MM.1S (cell line): Measurements from ENCODE around the gene CEP68.
A peak's percentile ranks its signal among the peaks of the same experiment; 100 is the strongest.
"Not testable (repeated sequence)": the region's sequence is repeated elsewhere in the genome, so short reads cannot be mapped to it uniquely, and the experiment has no call there.

Experiments
- DNase-seq: peaks from one replicate; pipeline ENCODE4 v3.0.0-alpha.2; 2015
- H2AFZ ChIP-seq: fragments of 300-600 bp; sonication (generic); 2 replicates; pipeline ENCODE4 v1.6.0; 2016; ENCODE audit warnings: antibody characterized with exemption, low read length
- H3F3A ChIP-seq: fragments of 300-600 bp; sonication (generic); 2 replicates; pipeline ENCODE4 v1.6.1; 2016; ENCODE audit warnings: mild to moderate bottlenecking, antibody characterized with exemption, low read length, moderate library complexity, mixed read lengths; ENCODE audit not compliant: insufficient read depth
- H3K27ac ChIP-seq: fragments of 300-600 bp; sonication (generic); 2 replicates; pipeline ENCODE4 v1.5.1; 2016; ENCODE audit warnings: mild to moderate bottlenecking, low read length
- H3K27me3 ChIP-seq: fragments of 300-600 bp; sonication (generic); replicated peaks from 2 replicates; pipeline ENCODE4 v1.6.0; 2016; ENCODE audit warnings: low read length; ENCODE audit not compliant: insufficient read depth
- H3K36me3 ChIP-seq: fragments of 300-600 bp; sonication (generic); replicated peaks from 2 replicates; pipeline ENCODE4 v1.6.1; 2016; ENCODE audit warnings: mild to moderate bottlenecking, low read length, mixed read lengths; ENCODE audit not compliant: insufficient read depth
- H3K4me1 ChIP-seq: fragments of 300-600 bp; sonication (generic); 2 replicates; pipeline ENCODE4 v1.6.1; 2016; ENCODE audit warnings: low read length, mixed read lengths
- H3K4me2 ChIP-seq: fragments of 300-600 bp; sonication (generic); 2 replicates; pipeline ENCODE4 v1.6.0; 2016; ENCODE audit warnings: low read depth, low read length
- H3K4me3 ChIP-seq: fragments of 300-600 bp; sonication (generic); 2 replicates; pipeline ENCODE4 v1.5.1; 2016; ENCODE audit warnings: low read length, mixed read lengths
- H3K79me2 ChIP-seq: fragments of 300-600 bp; sonication (generic); 2 replicates; pipeline ENCODE4 v1.6.1; 2016; ENCODE audit warnings: mixed run types, low read length, mixed read lengths
- H3K9ac ChIP-seq: fragments of 300-600 bp; sonication (generic); 2 replicates; pipeline ENCODE4 v1.6.1; 2016; ENCODE audit warnings: low read length, mixed read lengths
- H3K9me2 ChIP-seq: fragments of 300-600 bp; sonication (generic); replicated peaks from 2 replicates; pipeline ENCODE4 v1.6.1; 2016; ENCODE audit warnings: mild to moderate bottlenecking, low read length, mixed read lengths; ENCODE audit not compliant: insufficient read depth
- H3K9me3 ChIP-seq: fragments of 300-600 bp; sonication (generic); replicated peaks from 2 replicates; pipeline ENCODE4 v1.6.1; 2016; ENCODE audit warnings: mild to moderate bottlenecking, low read length, mixed read lengths; ENCODE audit not compliant: insufficient read depth
- H4K20me1 ChIP-seq: fragments of 300-600 bp; sonication (generic); 2 replicates; pipeline ENCODE4 v1.6.1; 2016; ENCODE audit warnings: mild to moderate bottlenecking, low read length, moderate library complexity, mixed read lengths; ENCODE audit not compliant: insufficient read depth
- EZH2 ChIP-seq: fragments of 300-600 bp; sonication (generic); optimal IDR thresholded peaks from 2 replicates; pipeline ENCODE3; 2017; ENCODE audit warnings: low read depth, mild to moderate bottlenecking, antibody characterized with exemption, low read length, mixed read lengths
- EZH2phosphoT487 ChIP-seq: fragments of 300-600 bp; sonication (generic); IDR thresholded peaks from 2 replicates; pipeline ENCODE4 v1.6.1; 2018; ENCODE audit warnings: antibody characterized with exemption, low read length
- TF ChIP-seq, protein P1 (sequence below): fragments of 300-600 bp; sonication (generic); IDR thresholded peaks from 2 replicates; pipeline ENCODE4 v1.5.1; 2016; ENCODE audit warnings: antibody characterized with exemption, low read length, mixed read lengths

CEP68 gene

GRCh38 chr2:65122313-65122712, 66.1 kb downstream of the CEP68 start:
- Histone ChIP-seq H3K79me2 (peaks cover 100% of the 10 kb centered on the region), H3K9me3 (no peaks in the 10 kb centered on the region), H3K9ac (no peak overlapping the region), H3K9me2 (no peaks in the 10 kb centered on the region), H3F3A (no peaks in the 10 kb centered on the region), H3K4me1 (0 out of 2 replicates have a peak, but pooled peaks cover 5% of the 10 kb centered on the region), H2AFZ (no peak overlapping the region), H3K27me3 (no peaks in the 10 kb centered on the region), H3K4me3 (no peak overlapping the region), H4K20me1 (peaks cover 55% of the 10 kb centered on the region), H3K36me3 (no peaks in the 10 kb centered on the region), H3K4me2 (no peak overlapping the region), H3K27ac (no peak overlapping the region)
- TF ChIP-seq EZH2 (no peak), EZH2phosphoT487 (no peak)
- TF ChIP-seq, protein P1, sequence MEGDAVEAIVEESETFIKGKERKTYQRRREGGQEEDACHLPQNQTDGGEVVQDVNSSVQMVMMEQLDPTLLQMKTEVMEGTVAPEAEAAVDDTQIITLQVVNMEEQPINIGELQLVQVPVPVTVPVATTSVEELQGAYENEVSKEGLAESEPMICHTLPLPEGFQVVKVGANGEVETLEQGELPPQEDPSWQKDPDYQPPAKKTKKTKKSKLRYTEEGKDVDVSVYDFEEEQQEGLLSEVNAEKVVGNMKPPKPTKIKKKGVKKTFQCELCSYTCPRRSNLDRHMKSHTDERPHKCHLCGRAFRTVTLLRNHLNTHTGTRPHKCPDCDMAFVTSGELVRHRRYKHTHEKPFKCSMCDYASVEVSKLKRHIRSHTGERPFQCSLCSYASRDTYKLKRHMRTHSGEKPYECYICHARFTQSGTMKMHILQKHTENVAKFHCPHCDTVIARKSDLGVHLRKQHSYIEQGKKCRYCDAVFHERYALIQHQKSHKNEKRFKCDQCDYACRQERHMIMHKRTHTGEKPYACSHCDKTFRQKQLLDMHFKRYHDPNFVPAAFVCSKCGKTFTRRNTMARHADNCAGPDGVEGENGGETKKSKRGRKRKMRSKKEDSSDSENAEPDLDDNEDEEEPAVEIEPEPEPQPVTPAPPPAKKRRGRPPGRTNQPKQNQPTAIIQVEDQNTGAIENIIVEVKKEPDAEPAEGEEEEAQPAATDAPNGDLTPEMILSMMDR: no peak
- DNase-seq: no peak

DNA sequence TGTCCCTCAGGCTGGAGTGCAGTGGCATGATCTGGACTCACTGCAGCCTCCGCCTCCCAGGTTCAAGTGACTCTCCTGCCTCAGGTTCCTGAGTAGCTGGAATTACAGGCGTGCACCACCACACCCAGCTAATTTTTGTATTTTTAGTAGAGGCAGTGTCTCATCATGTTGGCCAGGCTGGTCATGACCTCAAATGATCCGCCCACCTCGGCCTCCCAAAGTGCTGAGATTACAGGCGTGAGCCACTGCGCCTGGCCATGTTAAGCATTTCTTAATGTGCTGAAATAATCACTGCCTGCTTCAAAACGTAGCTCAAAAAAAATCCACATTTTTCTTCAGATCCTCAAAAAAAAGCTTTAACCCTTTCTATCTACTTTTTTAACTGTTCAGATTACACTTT, 69.2 kb downstream of the CEP68 start:
- not testable (repeated sequence) for H3K27me3 ChIP-seq, H3K27ac ChIP-seq, H3K4me3 ChIP-seq, H3K36me3 ChIP-seq, H3K9ac ChIP-seq, H3K9me3 ChIP-seq, DNase-seq, H3K4me2 ChIP-seq, H2AFZ ChIP-seq, H3K9me2 ChIP-seq, H3F3A ChIP-seq
- Histone ChIP-seq H3K79me2 (peaks cover 95% of the 10 kb centered on the region), H3K4me1 (peaks cover 10% of the 10 kb centered on the region; the same call in 1 of the 2 replicates), H4K20me1 (peaks cover 37% of the 10 kb centered on the region)

GRCh38 chr2:65128297-65129190, 72.3 kb downstream of the CEP68 start:
- peak; percentile 13 for DNase-seq

More at GRCh38 chr2:65128297-65129190, 72.3 kb downstream of the CEP68 start:
- Histone ChIP-seq H3K79me2 (peaks cover 64% of the 10 kb centered on the region), H3K27me3 (no peaks in the 10 kb centered on the region), H3K4me1 (peaks cover 10% of the 10 kb centered on the region; the same call in 1 of the 2 replicates), H3K36me3 (no peaks in the 10 kb centered on the region), H2AFZ (no peak overlapping the region), H3K4me3 (peak overlapping the region; percentile 98), H3K4me2 (peak overlapping the region; percentile 67), H3K9ac (peak overlapping the region; percentile 98), H3K27ac (no peak overlapping the region; the same call in 1 of the 2 replicates), H3K9me3 (no peaks in the 10 kb centered on the region), H3F3A (no peaks in the 10 kb centered on the region), H4K20me1 (peaks cover 20% of the 10 kb centered on the region), H3K9me2 (no peaks in the 10 kb centered on the region)
- TF ChIP-seq EZH2phosphoT487: no peak
- TF ChIP-seq, protein P1: no peak
- no peak for TF ChIP-seq EZH2
